CMK (cell line): ENCODE measurements around the gene LRRC26.
"Not testable (repeated sequence)": the region's sequence is repeated elsewhere in the genome, so short reads cannot be mapped to it uniquely, and the experiment has no call there.

Source experiments
- DNase-seq: peaks from one replicate; pipeline ENCODE4 v3.0.0-alpha.2; 2010; ENCODE audit warnings: low read depth

LRRC26 gene

GRCh38 chr9:137135154-137135553, 34.7 kb downstream of the LRRC26 start:
- DNase-seq: not testable (repeated sequence)

- DNase-seq: no peak
Observed at GRCh38 chr9:137134191-137134590, 35.7 kb downstream of the LRRC26 start.

GRCh38 chr9:137130176-137130755, 39.6 kb downstream of the LRRC26 start:
- no peak for DNase-seq

DNA sequence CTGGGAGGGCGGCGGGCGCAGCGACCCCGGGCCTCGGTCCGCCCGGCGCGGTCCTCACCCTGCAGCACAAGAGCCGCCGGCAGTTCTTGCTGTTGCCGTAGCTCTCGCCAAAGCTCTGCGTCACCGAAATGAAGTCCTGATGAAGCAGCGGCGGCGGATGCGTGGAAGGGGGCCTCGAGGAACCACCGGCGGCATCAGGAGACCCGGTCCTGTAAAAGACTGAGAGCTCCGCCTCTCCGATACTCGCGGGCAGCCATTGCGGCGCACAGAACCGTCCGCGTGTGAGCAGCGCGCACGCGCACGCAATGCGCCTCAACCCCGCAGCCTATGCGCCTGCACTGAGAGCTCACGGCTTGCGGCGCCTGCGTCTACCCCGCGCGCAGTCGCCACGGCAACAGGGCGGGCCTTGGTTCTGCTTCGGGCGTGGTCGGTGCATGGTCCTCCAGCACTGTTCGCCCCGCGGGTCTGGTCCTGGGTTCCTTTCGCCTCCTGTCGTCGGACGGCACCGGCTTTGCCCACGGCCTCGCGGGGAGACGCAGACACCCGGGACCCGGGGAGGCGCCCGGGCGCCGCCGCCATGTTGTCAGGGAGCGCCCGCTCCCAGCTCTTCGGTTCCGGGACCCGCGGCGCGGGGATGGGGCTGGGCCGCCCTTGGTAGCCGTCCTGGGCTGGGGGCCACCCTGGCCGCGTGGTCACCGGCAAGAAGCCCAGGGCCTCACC, 40.2 kb downstream of the LRRC26 start:
- DNase-seq: peak; percentile 81

DNA sequence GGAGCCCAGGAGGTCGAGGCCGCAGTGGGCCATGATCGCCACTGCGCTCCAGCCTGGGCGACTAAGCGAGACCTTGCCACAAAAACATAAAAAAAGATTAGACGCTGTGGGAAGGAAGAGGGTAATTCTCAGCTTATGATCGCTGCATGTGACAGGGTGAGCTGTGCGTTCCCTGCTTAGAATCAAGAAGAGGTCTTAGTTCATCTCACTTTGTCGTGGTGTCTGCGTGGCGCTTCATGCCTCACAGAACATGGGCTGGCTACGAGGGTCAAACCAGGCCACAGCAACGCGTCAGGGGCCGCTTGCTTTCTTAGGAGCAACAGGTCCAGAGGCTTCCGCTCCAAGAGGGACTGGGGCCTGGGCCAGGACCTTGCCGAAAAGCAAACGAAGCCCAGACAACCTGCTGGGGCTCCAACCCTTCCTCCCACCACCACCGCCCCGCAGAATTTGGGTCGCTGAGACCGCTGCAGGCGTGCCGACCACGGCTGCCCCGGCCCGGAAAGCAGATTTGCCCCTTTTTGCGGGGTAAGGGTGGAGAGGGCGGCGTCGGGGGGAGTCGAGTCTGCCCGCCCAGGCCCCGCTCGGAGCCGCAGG, 40.9 kb downstream of the LRRC26 start:
- no peak for DNase-seq

GRCh38 chr9:137128158-137128861, 41.5 kb downstream of the LRRC26 start:
- DNase-seq: no peak

DNA sequence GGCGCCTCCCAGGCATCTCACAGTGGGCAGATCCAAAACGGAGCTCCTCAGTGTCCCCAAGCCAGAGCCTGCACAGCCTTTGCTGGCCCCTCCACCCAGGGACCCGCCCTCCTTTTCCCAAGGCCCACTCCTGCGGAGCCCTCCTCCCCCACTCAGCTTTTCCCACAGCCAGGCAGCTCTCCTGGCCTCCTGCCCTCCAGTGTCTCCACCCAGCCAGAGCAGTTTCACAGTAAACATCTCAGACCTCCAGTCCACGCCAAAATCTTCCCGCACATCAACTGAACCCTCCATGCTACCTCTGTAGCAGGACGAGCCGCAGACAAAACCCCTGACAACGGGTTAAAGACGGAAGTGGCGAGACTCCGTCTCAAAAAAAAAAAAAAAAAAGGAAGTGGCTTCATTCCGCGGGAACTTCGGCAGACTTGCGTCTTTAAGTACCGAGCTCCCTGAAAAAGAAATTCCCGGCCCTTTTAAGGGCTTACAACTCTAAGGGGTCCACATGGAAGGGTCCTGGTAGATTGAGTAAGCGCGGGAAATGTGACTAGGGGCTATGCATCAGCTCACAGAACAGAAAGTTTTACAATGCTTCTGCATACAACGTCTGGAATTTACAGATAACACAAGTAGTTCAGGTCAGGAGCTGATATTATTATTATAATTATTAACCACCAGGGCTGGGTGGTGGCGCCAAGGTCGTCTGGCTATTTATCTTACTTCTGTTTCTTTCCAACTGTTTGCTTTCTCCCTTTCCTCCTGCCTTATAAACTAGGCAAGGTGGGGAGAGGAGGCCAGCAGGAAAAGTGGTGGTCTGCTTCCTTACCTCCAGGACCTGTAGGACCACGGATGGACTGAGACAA, 42.3 kb downstream of the LRRC26 start:
- DNase-seq: peak; percentile 58

GRCh38 chr9:137126786-137127185, 43.1 kb downstream of the LRRC26 start:
- no peak for DNase-seq

DNA sequence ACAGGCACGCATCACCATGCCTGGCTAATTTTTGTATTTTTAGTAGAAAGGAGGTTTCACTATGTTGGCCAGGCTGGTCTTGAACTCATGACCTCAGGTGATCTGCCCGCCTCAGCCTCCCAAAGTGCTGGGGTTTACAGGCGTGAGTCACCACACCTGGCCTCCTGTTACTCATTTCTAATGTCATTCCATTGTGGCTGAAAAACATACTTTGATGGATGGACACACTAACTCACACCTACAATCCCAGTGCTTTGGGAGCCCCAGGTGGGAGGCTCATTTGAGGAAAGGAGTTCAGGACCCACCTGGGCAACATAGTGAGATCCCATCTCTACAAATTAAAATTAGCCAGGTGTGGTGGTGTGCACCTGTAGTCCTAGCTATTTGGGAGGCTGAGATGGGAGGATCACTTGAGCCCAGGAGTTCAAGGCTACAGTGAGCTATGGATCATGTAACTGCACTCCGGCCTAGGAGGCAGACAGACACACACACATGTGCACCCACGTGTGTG, 45.8 kb downstream of the LRRC26 start:
- DNase-seq: not testable (repeated sequence)

- no peak for DNase-seq
Observed at GRCh38 chr9:137123468-137123837, 46.4 kb downstream of the LRRC26 start.

DNA sequence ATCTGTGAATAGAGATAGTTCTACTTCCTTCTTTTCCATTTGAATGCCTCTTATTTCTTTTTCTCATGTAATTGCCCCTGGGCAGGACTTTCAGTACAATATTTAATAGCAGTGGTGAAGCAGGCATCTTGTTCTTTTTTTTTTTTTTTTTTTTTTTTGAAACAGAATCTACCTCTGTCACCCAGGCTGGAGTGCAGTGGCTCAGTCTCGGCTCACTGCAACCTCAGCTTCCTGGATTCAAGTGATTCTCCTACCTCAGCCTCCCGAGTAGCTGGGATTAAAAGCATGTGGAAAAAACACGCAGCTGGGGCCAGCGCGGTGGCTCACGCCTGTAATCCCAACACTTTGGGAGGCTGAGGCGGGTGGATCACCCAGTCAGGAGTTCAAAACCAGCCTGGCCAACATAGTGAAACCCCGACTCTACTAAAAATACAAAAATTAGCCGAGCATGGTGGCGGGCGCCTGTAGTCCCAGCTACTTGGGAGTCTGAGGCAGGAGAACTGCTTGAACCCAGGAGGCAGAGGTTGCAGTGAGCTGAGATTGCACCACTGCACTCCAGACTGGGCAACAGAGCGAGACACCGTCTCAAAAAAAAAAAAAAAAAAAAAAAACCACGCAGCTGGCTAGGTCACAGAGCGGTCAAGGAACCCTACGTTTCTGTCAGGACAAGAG, 46.9 kb downstream of the LRRC26 start:
- not testable (repeated sequence) for DNase-seq

DNA sequence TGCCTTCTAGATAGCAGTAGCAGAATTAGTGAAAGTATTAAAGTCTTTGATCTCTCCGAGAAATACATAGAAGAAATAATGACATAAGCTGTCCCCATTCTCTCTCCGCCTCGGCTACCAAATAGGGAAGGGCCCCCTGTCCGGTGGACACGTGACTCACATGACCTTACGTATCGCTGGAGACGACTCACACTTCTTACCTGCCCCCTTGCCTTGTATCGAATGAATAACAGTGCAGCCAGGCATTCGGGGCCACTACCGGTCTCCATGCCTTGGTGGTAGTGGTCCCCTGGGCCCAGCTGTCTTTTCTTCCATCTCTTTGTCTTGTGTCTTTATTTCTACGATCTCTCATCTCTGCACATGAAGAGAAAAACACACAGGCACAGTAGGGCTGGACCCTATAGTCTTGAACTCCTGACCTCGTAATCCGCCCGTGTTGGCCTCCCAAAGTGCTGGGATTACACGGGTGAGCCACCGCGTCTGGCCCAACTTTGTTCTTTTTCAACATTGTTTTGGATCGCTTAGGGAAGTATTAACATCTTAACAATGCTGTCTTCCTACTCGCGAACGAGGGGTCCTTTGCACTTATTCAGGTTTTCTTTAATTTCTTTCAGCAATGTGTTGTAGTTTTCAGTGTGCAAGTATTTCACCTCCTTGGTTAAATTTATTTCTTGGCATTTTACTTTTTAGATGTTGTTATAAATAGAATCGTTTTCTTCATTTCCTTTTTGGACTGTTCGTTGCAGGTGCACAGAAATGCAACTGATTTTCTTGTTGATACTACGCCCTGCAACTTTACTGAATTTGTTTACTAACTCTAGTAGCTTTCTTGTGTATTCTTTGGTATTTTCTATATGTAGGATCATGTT, 47.7 kb downstream of the LRRC26 start:
- DNase-seq: not testable (repeated sequence)
